ENCODE data around the gene PLSCR4.

The PLSCR4 gene

GRCh38 chr3:146189519-146190173, 61.3 kb downstream of the PLSCR4 start:
- DNase-seq: peak; percentile 61 to 91

- DNase-seq: peak; percentile 54 to 77
Measured at GRCh38 chr3:146187334-146187950, 63.5 kb downstream of the PLSCR4 start.

GRCh38 chr3:146184241-146185015, 66.5 kb downstream of the PLSCR4 start:
- peak; percentile 58 to 76 for DNase-seq

- no peak for DNase-seq
Measured at GRCh38 chr3:146181216-146181615, 69.7 kb downstream of the PLSCR4 start.

GRCh38 chr3:146180376-146180775, 70.5 kb downstream of the PLSCR4 start:
- no peak for DNase-seq

GRCh38 chr3:146178006-146178689, 72.8 kb downstream of the PLSCR4 start:
- DNase-seq: no peak

- no peak for DNase-seq
Measured at GRCh38 chr3:146177519-146177918, 73.4 kb downstream of the PLSCR4 start.

GRCh38 chr3:146177072-146177471, 73.8 kb downstream of the PLSCR4 start:
- DNase-seq: no peak

- DNase-seq: no peak
Measured at GRCh38 chr3:146172586-146172985, 78.3 kb downstream of the PLSCR4 start.

- DNase-seq: no peak
Measured at GRCh38 chr3:146170591-146170990, 80.3 kb downstream of the PLSCR4 start.

GRCh38 chr3:146169891-146170290, 81.0 kb downstream of the PLSCR4 start:
- DNase-seq: no peak

GRCh38 chr3:146166826-146167225, 84.1 kb downstream of the PLSCR4 start:
- no peak for DNase-seq

- no peak for DNase-seq
Measured at GRCh38 chr3:146166415-146166821, 84.5 kb downstream of the PLSCR4 start.

GRCh38 chr3:146165877-146166276, 85.0 kb downstream of the PLSCR4 start:
- no peak for DNase-seq

- DNase-seq: peak in 1 of 2 experiments; percentile 81
Measured at GRCh38 chr3:146164971-146165769, 85.7 kb downstream of the PLSCR4 start.

GRCh38 chr3:146164506-146164905, 86.4 kb downstream of the PLSCR4 start:
- no peak for DNase-seq

GRCh38 chr3:146164071-146164470, 86.8 kb downstream of the PLSCR4 start:
- no peak for DNase-seq

- DNase-seq: no peak
Measured at GRCh38 chr3:146163584-146163983, 87.3 kb downstream of the PLSCR4 start.

- DNase-seq: no peak
Measured at GRCh38 chr3:146162561-146162960, 88.3 kb downstream of the PLSCR4 start.

GRCh38 chr3:146161663-146162002, 89.3 kb downstream of the PLSCR4 start:
- DNase-seq: peak; percentile 55 to 72

GRCh38 chr3:146160964-146161662, 89.8 kb downstream of the PLSCR4 start, which contains the start of gene PLOD2:
Gene PLOD2 (minus strand): TSS chr3:146161184. CDS start chr3:146160989, 195 bp downstream.
- DNase-seq: peak; percentile 74 to 92

All from NCI-H524 (cell line).